ENCODE measurements around the gene GATB.

GATB gene

GRCh38 chr4:151666501-151666900, 94.3 kb downstream of the GATB start:
- peak overlapping the region in 1 of 21 experiments; percentile 17 for H3K27ac ChIP-seq
- no peak overlapping the region for H3K4me3 ChIP-seq

DNA sequence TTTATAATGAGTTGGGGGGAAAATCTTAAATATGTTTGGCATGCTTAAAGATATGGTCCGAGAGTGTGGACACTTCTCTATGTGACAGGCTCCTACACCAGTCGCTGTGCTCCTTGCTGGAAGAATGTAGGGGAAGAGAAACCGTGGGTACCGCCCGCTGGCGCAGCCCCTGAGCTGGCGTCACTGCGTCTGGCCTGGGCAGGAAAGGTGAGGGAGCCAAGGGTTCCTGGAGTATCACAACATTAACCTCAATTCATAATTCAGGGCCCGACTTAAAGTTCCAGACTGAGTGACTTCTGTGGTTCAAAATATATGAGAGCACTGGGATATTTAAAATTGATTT, 95.1 kb downstream of the GATB start:
- H3K4me3 ChIP-seq = no peak overlapping the region
- no peak overlapping the region for H3K27ac ChIP-seq

DNA sequence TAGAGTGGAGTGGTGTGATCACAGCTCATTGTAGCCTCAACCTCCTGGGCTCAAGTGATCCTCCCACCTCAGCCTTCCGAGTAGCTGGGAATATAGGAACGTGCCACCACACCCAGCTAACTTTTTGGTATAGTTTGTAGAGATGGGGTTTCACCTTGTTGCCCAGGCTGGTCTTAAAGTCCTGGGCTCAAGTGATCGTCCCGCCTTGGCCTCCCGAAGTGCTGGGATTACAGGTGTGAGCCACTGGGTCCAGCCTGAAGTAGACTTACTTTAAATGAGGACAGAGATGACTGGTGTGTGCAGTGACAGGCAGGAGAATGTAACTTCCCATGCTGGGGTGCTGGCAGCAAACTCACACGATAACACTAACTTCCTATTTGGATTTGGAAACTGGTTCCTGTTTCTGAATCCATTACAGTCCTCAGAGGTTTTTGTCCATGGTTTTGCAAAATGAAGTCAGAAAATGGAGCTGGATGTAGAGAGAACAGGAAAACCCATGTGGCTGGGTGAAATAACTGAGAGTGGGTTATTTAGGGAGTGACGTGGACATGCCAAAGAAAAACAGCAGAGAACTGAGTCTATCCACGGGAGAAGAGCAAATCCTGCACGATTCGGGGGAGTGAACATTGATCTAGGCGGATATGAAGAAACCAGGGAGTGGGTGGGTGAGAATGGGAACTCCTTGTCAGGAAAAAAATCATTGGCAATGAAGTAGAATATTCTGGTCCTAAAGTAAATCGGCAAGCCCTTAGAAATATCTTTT, 95.6 kb downstream of the GATB start:
- H3K4me3 ChIP-seq = no peak overlapping the region
- H3K27ac ChIP-seq = no peak overlapping the region

DNA sequence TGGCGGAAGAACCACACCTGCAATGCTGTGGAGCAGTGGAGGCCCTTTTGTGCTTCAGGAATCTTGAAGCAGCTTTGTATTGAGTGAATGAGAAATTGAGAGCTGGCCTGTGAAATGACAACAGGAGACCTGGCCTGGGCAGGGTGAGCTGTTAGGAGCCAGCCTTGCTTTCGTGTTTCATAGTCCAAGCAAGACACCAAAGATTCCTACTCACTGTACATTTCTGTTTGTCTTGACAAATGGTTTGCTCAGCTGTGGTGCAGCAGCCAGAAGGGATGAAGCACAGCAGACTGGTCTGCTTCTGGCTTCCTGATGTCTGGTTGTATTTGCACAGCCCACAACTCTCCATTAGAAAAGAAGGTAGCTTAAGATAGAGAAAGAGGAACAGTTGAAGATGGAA, 96.5 kb downstream of the GATB start:
- H3K27ac ChIP-seq = peak overlapping the region in 1 of 21 experiments; percentile 31

GRCh38 chr4:151663109-151663508, 97.7 kb downstream of the GATB start:
- Histone ChIP-seq H3K27ac (peak overlapping the region in 1 of 21 experiments; percentile 31), H3K4me3 (no peak overlapping the region)

More for the DNA sequence above, 96.5 kb downstream of the GATB start:
- no peak overlapping the region for H3K4me3 ChIP-seq

- no peak overlapping the region for H3K4me3 ChIP-seq
- no peak overlapping the region for H3K27ac ChIP-seq
Observed at GRCh38 chr4:151661873-151662272, 98.9 kb downstream of the GATB start.

GRCh38 chr4:151660676-151661075, 100.1 kb downstream of the GATB start:
- peak overlapping the region in 4 of 21 experiments; percentile 27 to 63 (median 55) for H3K27ac ChIP-seq
- H3K4me3 ChIP-seq = no peak overlapping the region

DNA sequence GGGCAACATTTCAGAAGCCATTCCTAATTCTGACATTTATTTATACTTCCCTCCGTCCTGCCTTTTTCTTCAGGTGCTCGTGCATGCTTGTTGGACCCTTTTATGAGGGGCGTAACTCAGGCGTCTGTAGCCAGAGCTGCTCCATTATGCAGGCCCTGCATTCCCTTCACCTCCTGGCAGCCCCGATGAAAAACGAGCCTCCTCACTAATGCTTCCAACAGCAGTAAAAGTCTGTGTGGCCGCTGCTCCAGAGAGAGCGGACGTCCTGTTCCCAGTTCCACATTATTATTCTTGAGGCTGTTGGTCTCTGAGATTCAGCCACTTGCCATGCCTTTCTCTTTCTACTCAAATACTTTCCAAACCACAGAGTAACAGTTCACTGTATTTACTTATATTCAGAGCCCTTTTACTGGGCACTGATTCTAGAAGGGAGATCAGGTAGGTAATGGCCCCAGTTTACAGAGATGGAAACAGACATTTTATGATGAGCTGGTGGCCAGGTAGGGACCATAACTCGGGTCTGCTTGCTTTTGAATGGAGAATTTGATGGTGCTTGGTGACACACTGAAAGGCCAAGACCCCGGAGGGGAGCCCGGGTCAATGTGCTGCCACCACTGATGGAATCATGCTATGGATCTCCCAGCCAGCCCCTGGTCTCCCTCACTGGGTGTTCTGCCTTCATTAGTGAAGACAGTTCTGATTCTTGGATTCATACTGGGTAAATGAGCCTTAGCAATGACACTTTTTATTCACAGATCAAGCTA, 101.0 kb downstream of the GATB start:
- peak overlapping the region in 9 of 21 experiments; percentile 3 to 63 (median 37) for H3K27ac ChIP-seq
- no peak overlapping the region for H3K4me3 ChIP-seq

DNA sequence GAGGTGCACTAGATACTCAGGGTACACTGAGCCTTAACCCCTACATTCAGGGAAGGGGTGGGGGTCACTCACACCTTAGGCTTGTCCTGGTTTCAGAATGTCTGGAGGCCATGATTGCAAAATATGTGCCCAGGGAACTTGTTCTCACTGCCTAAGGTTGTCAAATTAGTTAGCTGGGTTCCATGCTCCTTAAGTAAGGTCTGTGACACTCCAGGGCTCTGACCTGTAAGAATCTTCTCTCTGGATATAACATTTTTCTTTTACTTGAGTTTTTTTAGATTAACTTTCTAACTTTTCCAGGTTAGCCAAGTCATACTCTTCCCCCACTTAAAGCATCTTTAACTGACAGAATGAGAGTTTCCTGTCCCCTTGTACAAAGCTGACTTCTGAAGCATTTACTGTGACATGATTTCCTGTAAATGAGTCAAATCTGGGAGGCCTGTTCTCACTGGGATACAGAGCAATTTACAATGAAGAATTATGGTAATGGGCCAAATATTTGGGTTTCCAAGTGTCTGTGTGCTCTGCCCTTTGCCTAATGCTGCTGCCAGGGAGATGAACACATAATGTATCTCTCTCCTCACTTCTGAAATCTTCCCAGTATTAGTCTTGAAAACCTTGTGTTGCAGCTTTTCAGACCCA, 101.7 kb downstream of the GATB start:
- Histone ChIP-seq H3K27ac (peak overlapping the region in 11 of 21 experiments; percentile 3 to 69 (median 58)), H3K4me3 (no peak overlapping the region)

DNA sequence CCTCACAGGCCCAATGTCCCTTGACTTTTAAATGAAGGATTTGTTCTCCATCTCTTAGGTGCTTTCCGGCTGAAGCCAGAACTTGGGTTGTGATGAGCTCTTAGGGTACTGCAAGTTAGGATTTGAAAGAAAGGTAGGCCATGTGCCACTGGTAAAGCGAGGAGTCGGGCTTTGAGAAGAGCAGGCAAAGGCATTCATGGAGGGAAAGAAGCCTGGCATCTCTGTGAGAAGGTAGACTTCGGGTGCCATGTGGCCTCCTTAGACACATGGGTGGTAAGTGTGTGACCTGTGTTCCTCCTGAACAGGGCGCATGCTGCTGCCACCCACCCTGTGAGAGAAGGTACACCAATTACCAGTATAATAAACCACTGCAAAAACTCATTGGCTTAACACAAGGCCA, 102.9 kb downstream of the GATB start:
- peak overlapping the region in 2 of 21 experiments; percentile 12 to 58 for H3K27ac ChIP-seq
- H3K4me3 ChIP-seq = no peak overlapping the region

GRCh38 chr4:151656058-151656457, 104.7 kb downstream of the GATB start:
- Histone ChIP-seq H3K4me3 (no peak overlapping the region), H3K27ac (no peak overlapping the region)

DNA sequence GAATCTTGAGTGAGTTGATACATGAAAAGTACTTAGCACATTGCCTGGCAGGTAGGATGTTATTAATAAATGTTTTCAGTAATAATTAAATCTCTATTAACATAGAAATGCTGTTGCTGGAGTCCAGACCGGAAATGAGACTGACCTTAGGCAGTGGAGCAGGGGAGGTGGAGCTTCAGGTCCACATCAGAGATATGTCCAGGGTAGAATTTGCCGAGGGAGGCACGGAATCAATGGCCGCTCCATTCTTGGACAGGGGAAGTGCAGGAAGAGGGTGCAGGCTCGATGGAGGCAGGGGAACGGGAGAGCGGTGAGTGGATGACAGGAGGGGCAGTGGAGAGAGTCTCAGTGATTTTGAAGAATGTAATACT, 107.3 kb downstream of the GATB start:
- Histone ChIP-seq H3K4me3 (no peak overlapping the region), H3K27ac (peak overlapping the region in 2 of 21 experiments; percentile 12 to 40)

- Histone ChIP-seq H3K4me3 (no peak overlapping the region), H3K27ac (peak overlapping the region in 3 of 21 experiments; percentile 6 to 40 (median 16))
Observed at GRCh38 chr4:151652841-151653547, 107.8 kb downstream of the GATB start.

- no peak overlapping the region for H3K27ac ChIP-seq
- no peak overlapping the region for H3K4me3 ChIP-seq
Observed at GRCh38 chr4:151651496-151651895, 109.3 kb downstream of the GATB start.

DNA sequence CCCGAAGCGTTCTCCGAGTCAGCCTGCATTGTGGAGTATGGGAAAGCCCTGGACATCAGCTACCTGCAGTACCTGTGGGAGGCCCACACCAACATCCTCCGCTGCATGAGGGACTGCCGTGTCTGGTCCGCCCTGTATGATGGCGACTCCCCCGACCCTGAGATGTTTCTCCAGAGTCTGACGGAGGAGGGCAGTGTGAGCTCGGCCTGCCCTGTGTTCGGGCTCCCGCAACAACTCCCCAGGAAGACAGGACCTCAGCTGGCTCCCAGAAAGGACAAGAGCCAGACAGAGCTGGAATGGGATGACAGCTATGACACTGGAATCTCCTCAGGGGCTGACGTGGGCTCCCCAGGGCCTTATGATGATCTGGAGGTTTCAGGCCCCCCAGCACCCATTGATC, 111.3 kb downstream of the GATB start:
- H3K27ac ChIP-seq = no peak overlapping the region
- H3K4me3 ChIP-seq = no peak overlapping the region

DNA sequence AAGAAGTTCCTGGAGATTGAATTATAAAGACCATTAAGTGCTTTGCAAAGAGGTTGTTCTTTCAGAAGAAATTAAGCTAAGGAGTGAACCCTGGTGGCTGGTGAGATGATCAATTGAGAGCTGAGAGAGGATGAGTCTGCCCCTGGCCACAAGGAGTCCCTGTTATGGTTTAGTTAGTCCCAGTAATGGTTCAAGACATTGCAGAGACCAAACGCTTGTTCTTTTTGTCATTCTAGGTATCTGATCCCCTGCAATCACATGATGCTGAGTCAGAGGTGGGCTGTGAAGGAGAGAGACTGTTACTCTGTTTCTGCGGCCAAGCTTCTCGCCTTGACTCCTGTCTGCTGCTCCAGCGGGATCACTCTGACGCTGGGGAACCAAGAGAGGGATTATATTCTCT, 114.5 kb downstream of the GATB start:
- no peak overlapping the region for H3K4me3 ChIP-seq
- H3K27ac ChIP-seq = no peak overlapping the region

DNA sequence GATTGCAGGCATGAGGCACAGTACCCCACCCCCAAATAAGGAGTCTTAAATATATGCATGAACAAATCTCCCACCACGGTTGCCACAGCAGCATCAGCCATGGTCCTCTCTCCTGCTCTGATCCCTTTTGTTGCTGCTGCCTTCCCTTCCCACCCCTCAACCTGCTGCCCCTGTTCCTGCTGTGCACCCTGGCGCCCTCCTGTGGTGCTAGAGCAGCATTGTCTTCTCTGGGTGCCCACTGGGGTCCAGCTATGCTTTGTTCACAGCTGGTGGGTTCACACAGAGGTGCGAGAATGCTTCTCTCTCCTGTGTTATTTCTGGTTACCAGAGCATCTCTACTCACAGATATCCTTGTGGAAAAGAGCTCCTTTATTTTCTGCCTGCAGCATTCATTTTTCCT, 116.2 kb downstream of the GATB start:
- H3K27ac ChIP-seq = no peak overlapping the region
- no peak overlapping the region for H3K4me3 ChIP-seq

- Histone ChIP-seq H3K4me3 (no peak overlapping the region), H3K27ac (no peak overlapping the region)
Observed at GRCh38 chr4:151643564-151643963, 117.2 kb downstream of the GATB start.

GRCh38 chr4:151641983-151642382, 118.8 kb downstream of the GATB start:
- Histone ChIP-seq H3K4me3 (no peak overlapping the region), H3K27ac (no peak overlapping the region)

GRCh38 chr4:151641167-151641566, 119.6 kb downstream of the GATB start:
- Histone ChIP-seq H3K27ac (peak overlapping the region in 1 of 21 experiments; percentile 7), H3K4me3 (no peak overlapping the region)
